ENCODE data around the gene RIMBP2. TPM values are rescaled to one million over a fixed set of nuclear protein-coding genes. Genes with fewer than 3 reads are reported as not detected.

The RIMBP2 gene
- total RNA-seq, 1 experiment from 2014 or later = not detected

- ChIA-PET CTCF (interaction anchor here (1.3 kb wide), 1 partner anchor 10 kb away, joined by 3 read pairs; no protein-coding TSS in a partner anchor), POLR2A (no interaction called here)
- intact Hi-C loops (cut with micrococcal nuclease) = no loop called here
Measured at GRCh38 chr12:130477266-130477665, 238.8 kb downstream of the RIMBP2 start.

GRCh38 chr12:130476451-130477135 is 239.5 kb downstream of the RIMBP2 start:
- H3K27me3 Mint-ChIP-seq (ENCODE audit: insufficient read depth, unreplicated experiment) = peaks cover 47% of the 10 kb centered on the region
- no TSS peak for BruUV-seq (replicated peaks)
- DNase-seq (ENCODE audit: unreplicated experiment) = no peak
- no peak for TF ChIP-seq CTCF (IDR thresholded peaks at IDR 0.05; ENCODE audit: unreplicated experiment)
- CTCF ChIA-PET = interaction anchor here (1.3 kb wide), 1 partner anchor 10 kb away, joined by 3 read pairs; no protein-coding TSS in a partner anchor
- H3K4me3 Mint-ChIP-seq (ENCODE audit: unreplicated experiment) = no peak overlapping the region
- no peaks in the 10 kb centered on the region for H3K36me3 Mint-ChIP-seq (ENCODE audit: insufficient read depth, unreplicated experiment)
- no peaks in the 10 kb centered on the region for H3K9me3 Mint-ChIP-seq (ENCODE audit: unreplicated experiment)
- POLR2A ChIA-PET = interaction anchor here (0.6 to 0.7 kb wide), 2 partner anchors 28 to 1353 kb away, joined by 3 read pairs; no protein-coding TSS in a partner anchor
- H3K27ac Mint-ChIP-seq (ENCODE audit: low read depth, unreplicated experiment) = no peak overlapping the region
- intact Hi-C loops (cut with micrococcal nuclease) = no loop called here
- H3K4me1 Mint-ChIP-seq (ENCODE audit: insufficient read depth, unreplicated experiment) = no peaks in the 10 kb centered on the region

More at GRCh38 chr12:130477266-130477665, 238.8 kb downstream of the RIMBP2 start:
- no TSS peak for BruUV-seq (replicated peaks)
- Mint-ChIP-seq H3K4me1 (ENCODE audit: insufficient read depth, unreplicated experiment) (no peaks in the 10 kb centered on the region), H3K4me3 (ENCODE audit: unreplicated experiment) (no peak overlapping the region), H3K27ac (ENCODE audit: low read depth, unreplicated experiment) (no peak overlapping the region), H3K27me3 (ENCODE audit: insufficient read depth, unreplicated experiment) (peaks cover 44% of the 10 kb centered on the region), H3K9me3 (ENCODE audit: unreplicated experiment) (no peaks in the 10 kb centered on the region), H3K36me3 (ENCODE audit: insufficient read depth, unreplicated experiment) (no peaks in the 10 kb centered on the region)
- no peak for TF ChIP-seq CTCF (IDR thresholded peaks at IDR 0.05; ENCODE audit: unreplicated experiment)
- DNase-seq (ENCODE audit: unreplicated experiment) = no peak

- H3K36me3 Mint-ChIP-seq (ENCODE audit: insufficient read depth, unreplicated experiment) = no peaks in the 10 kb centered on the region
- no peaks in the 10 kb centered on the region for H3K9me3 Mint-ChIP-seq (ENCODE audit: unreplicated experiment)
- no TSS peak for BruUV-seq (replicated peaks)
- ChIA-PET CTCF (interaction anchor here (0.6 kb wide), 1 partner anchor 11 kb away, joined by 3 read pairs; no protein-coding TSS in a partner anchor), POLR2A (no interaction called here)
- intact Hi-C loops (cut with micrococcal nuclease) = no loop called here
- H3K27me3 Mint-ChIP-seq (ENCODE audit: insufficient read depth, unreplicated experiment) = peaks cover 47% of the 10 kb centered on the region
- no peak for TF ChIP-seq CTCF (IDR thresholded peaks at IDR 0.05; ENCODE audit: unreplicated experiment)
- no peak overlapping the region for H3K4me3 Mint-ChIP-seq (ENCODE audit: unreplicated experiment)
- no peak for DNase-seq (ENCODE audit: unreplicated experiment)
- H3K27ac Mint-ChIP-seq (ENCODE audit: low read depth, unreplicated experiment) = no peak overlapping the region
- H3K4me1 Mint-ChIP-seq (ENCODE audit: insufficient read depth, unreplicated experiment) = no peaks in the 10 kb centered on the region
Measured at GRCh38 chr12:130474599-130475269, 241.4 kb downstream of the RIMBP2 start.

GRCh38 chr12:130473266-130473665 is 242.8 kb downstream of the RIMBP2 start:
- H3K36me3 Mint-ChIP-seq (ENCODE audit: insufficient read depth, unreplicated experiment) = no peaks in the 10 kb centered on the region
- H3K4me3 Mint-ChIP-seq (ENCODE audit: unreplicated experiment) = no peak overlapping the region
- no peak overlapping the region for H3K27ac Mint-ChIP-seq (ENCODE audit: low read depth, unreplicated experiment)
- H3K4me1 Mint-ChIP-seq (ENCODE audit: insufficient read depth, unreplicated experiment) = no peaks in the 10 kb centered on the region
- peaks cover 47% of the 10 kb centered on the region for H3K27me3 Mint-ChIP-seq (ENCODE audit: insufficient read depth, unreplicated experiment)
- intact Hi-C loops (cut with micrococcal nuclease) = no loop called here
- no peaks in the 10 kb centered on the region for H3K9me3 Mint-ChIP-seq (ENCODE audit: unreplicated experiment)
- POLR2A ChIA-PET = no interaction called here
- TF ChIP-seq CTCF (IDR thresholded peaks at IDR 0.05; ENCODE audit: unreplicated experiment) = no peak
- no TSS peak for BruUV-seq (replicated peaks)
- DNase-seq (ENCODE audit: unreplicated experiment) = no peak
- CTCF ChIA-PET = interaction anchor here (0.6 kb wide), 1 partner anchor 119 kb away, joined by 3 read pairs; no protein-coding TSS in a partner anchor

Data from MCF 10A (cell line).